ENCODE measurements around the gene MPZL1. TPM values are rescaled to one million over a fixed set of nuclear protein-coding genes. Genes with fewer than 3 reads are reported as not detected.

MPZL1 gene
- total and polyA plus RNA-seq, 2 donors (not counting 1 experiment from before 2014, with no cell fraction given), result 81.4 to 158 TPM

DNA sequence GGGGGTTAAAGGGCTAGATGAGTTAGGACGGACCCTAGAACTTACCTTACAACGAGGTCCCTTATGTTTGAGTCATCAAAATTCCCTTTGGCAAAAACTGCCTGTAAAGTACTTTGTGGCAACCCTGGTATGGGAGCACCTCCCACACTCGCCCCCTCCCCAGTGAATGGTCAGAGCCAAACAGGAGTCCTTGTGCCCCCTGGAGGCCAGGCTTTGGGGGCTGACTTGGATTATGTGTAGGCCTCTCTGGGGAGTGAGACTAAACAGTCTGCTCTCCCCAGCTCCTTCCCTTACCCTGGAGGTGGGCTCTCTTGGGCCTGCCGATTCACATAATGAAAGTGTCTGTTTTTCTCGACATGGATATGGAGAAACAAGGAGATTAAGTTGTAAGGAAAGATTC lies 110.9 kb downstream of the MPZL1 start:
- no peak overlapping the region for H3K4me3 ChIP-seq (replicated peaks in 1 of 4; ENCODE audit: control extremely low read depth in 1 of 4, insufficient read depth in 1 of 4, low read depth in 3 of 4, low read length in 4 of 4)
- H3K79me2 ChIP-seq (ENCODE audit: control insufficient read depth, insufficient read depth, low read length), result no peaks in the 10 kb centered on the region
- no peak overlapping the region for H3K27ac ChIP-seq (ENCODE audit: insufficient read depth, low read length)
- H4K20me1 ChIP-seq (ENCODE audit: control insufficient read depth, extremely low read depth, insufficient read depth, low read length), result no peaks in the 10 kb centered on the region
- H3K4me1 ChIP-seq (ENCODE audit: control insufficient read depth, extremely low read depth, insufficient read depth, low read length), result no peaks in the 10 kb centered on the region
- TF ChIP-seq, protein P1, sequence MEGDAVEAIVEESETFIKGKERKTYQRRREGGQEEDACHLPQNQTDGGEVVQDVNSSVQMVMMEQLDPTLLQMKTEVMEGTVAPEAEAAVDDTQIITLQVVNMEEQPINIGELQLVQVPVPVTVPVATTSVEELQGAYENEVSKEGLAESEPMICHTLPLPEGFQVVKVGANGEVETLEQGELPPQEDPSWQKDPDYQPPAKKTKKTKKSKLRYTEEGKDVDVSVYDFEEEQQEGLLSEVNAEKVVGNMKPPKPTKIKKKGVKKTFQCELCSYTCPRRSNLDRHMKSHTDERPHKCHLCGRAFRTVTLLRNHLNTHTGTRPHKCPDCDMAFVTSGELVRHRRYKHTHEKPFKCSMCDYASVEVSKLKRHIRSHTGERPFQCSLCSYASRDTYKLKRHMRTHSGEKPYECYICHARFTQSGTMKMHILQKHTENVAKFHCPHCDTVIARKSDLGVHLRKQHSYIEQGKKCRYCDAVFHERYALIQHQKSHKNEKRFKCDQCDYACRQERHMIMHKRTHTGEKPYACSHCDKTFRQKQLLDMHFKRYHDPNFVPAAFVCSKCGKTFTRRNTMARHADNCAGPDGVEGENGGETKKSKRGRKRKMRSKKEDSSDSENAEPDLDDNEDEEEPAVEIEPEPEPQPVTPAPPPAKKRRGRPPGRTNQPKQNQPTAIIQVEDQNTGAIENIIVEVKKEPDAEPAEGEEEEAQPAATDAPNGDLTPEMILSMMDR (conservative IDR thresholded peaks at IDR 0.05 in 1 of 2, IDR thresholded peaks at IDR 0.05 in 1 of 2; ENCODE audit: low read depth in 1 of 2, low read length in 2 of 2), result no peak
- no peak for TF ChIP-seq EZH2 (IDR thresholded peaks at IDR 0.05; ENCODE audit: low read length, missing control alignments)
- H3K4me2 ChIP-seq (ENCODE audit: extremely low read depth, insufficient read depth, low read length), result no peak overlapping the region
- no peak overlapping the region for H3K9ac ChIP-seq (ENCODE audit: insufficient read depth, low read length)
- no peaks in the 10 kb centered on the region for H3K36me3 ChIP-seq (ENCODE audit: control insufficient read depth, insufficient read depth, low read length)
- no peaks in the 10 kb centered on the region for H3K9me3 ChIP-seq (ENCODE audit: control insufficient read depth, insufficient read depth, low read depth, low read length)
- no peaks in the 10 kb centered on the region for H3K27me3 ChIP-seq (ENCODE audit: control insufficient read depth, insufficient read depth, low read length)
- H2AFZ ChIP-seq (ENCODE audit: low read length), result no peak overlapping the region
- no peak for DNase-seq (ENCODE audit: low read depth in 2 of 2)

GRCh38 chr1:167833904-167834303 lies 112.1 kb downstream of the MPZL1 start:
- Histone ChIP-seq H2AFZ (ENCODE audit: low read length) (no peak overlapping the region), H3K4me1 (ENCODE audit: control insufficient read depth, extremely low read depth, insufficient read depth, low read length) (no peaks in the 10 kb centered on the region), H3K4me2 (ENCODE audit: extremely low read depth, insufficient read depth, low read length) (no peak overlapping the region), H3K79me2 (ENCODE audit: control insufficient read depth, insufficient read depth, low read length) (no peaks in the 10 kb centered on the region), H4K20me1 (ENCODE audit: control insufficient read depth, extremely low read depth, insufficient read depth, low read length) (no peaks in the 10 kb centered on the region), H3K36me3 (ENCODE audit: control insufficient read depth, insufficient read depth, low read length) (no peaks in the 10 kb centered on the region), H3K27me3 (ENCODE audit: control insufficient read depth, insufficient read depth, low read length) (no peaks in the 10 kb centered on the region), H3K9me3 (ENCODE audit: control insufficient read depth, insufficient read depth, low read depth, low read length) (no peaks in the 10 kb centered on the region), H3K4me3 (replicated peaks in 1 of 4; ENCODE audit: control extremely low read depth in 1 of 4, insufficient read depth in 1 of 4, low read depth in 3 of 4, low read length in 4 of 4) (no peak overlapping the region), H3K9ac (ENCODE audit: insufficient read depth, low read length) (no peak overlapping the region), H3K27ac (ENCODE audit: insufficient read depth, low read length) (no peak overlapping the region)
- no peak for TF ChIP-seq EZH2 (IDR thresholded peaks at IDR 0.05; ENCODE audit: low read length, missing control alignments)
- TF ChIP-seq, protein P1 (conservative IDR thresholded peaks at IDR 0.05 in 1 of 2, IDR thresholded peaks at IDR 0.05 in 1 of 2; ENCODE audit: low read depth in 1 of 2, low read length in 2 of 2), result no peak
- no peak for DNase-seq (ENCODE audit: low read depth in 2 of 2)

- no peak overlapping the region for H3K9ac ChIP-seq (ENCODE audit: insufficient read depth, low read length)
- no peak for TF ChIP-seq EZH2 (IDR thresholded peaks at IDR 0.05; ENCODE audit: low read length, missing control alignments)
- TF ChIP-seq, protein P1 (conservative IDR thresholded peaks at IDR 0.05 in 1 of 2, IDR thresholded peaks at IDR 0.05 in 1 of 2; ENCODE audit: low read depth in 1 of 2, low read length in 2 of 2), result no peak
Measured at GRCh38 chr1:167836197-167836596, 114.4 kb downstream of the MPZL1 start.

More at GRCh38 chr1:167836197-167836596, 114.4 kb downstream of the MPZL1 start:
- Histone ChIP-seq H3K27me3 (ENCODE audit: control insufficient read depth, insufficient read depth, low read length) (no peaks in the 10 kb centered on the region), H3K4me2 (ENCODE audit: extremely low read depth, insufficient read depth, low read length) (no peak overlapping the region), H3K9me3 (ENCODE audit: control insufficient read depth, insufficient read depth, low read depth, low read length) (no peaks in the 10 kb centered on the region), H3K36me3 (ENCODE audit: control insufficient read depth, insufficient read depth, low read length) (no peaks in the 10 kb centered on the region), H2AFZ (ENCODE audit: low read length) (no peak overlapping the region), H3K79me2 (ENCODE audit: control insufficient read depth, insufficient read depth, low read length) (no peaks in the 10 kb centered on the region), H3K4me1 (ENCODE audit: control insufficient read depth, extremely low read depth, insufficient read depth, low read length) (no peaks in the 10 kb centered on the region), H3K27ac (ENCODE audit: insufficient read depth, low read length) (no peak overlapping the region), H4K20me1 (ENCODE audit: control insufficient read depth, extremely low read depth, insufficient read depth, low read length) (no peaks in the 10 kb centered on the region), H3K4me3 (replicated peaks in 1 of 4; ENCODE audit: control extremely low read depth in 1 of 4, insufficient read depth in 1 of 4, low read depth in 3 of 4, low read length in 4 of 4) (no peak overlapping the region)
- DNase-seq (ENCODE audit: low read depth in 2 of 2), result no peak
